ENCODE measurements around the gene CLN6. TPM values are rescaled to one million over a fixed set of nuclear protein-coding genes. Genes with fewer than 3 reads are reported as not detected.

Gene CLN6
- total and polyA plus RNA-seq, 12 donors = 5.8 to 14.2 (median 9.0) TPM

- WGBS, 2 donors = 94 to 96% methylated on average over 8 of the region's 8 CpGs
- H3K36me3 ChIP-seq = peaks cover 0 to 33% (median 13%) of the 10 kb centered on the region in 9 donors
- no peaks in the 10 kb centered on the region for H3K27me3 ChIP-seq
- intact Hi-C loops (cut with DNase I) = no loop called here
- ATAC-seq = no peak
- H3K9me3 ChIP-seq = no peaks in the 10 kb centered on the region
- TF ChIP-seq, protein P1, sequence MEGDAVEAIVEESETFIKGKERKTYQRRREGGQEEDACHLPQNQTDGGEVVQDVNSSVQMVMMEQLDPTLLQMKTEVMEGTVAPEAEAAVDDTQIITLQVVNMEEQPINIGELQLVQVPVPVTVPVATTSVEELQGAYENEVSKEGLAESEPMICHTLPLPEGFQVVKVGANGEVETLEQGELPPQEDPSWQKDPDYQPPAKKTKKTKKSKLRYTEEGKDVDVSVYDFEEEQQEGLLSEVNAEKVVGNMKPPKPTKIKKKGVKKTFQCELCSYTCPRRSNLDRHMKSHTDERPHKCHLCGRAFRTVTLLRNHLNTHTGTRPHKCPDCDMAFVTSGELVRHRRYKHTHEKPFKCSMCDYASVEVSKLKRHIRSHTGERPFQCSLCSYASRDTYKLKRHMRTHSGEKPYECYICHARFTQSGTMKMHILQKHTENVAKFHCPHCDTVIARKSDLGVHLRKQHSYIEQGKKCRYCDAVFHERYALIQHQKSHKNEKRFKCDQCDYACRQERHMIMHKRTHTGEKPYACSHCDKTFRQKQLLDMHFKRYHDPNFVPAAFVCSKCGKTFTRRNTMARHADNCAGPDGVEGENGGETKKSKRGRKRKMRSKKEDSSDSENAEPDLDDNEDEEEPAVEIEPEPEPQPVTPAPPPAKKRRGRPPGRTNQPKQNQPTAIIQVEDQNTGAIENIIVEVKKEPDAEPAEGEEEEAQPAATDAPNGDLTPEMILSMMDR (IDR thresholded peaks at IDR 0.05) = no peak
- no peak for DNase-seq
- peaks cover 0 to 53% (median 17%) of the 10 kb centered on the region in 9 donors for H3K4me1 ChIP-seq
- H3K4me3 ChIP-seq = no peak overlapping the region
- no peak overlapping the region for H3K27ac ChIP-seq
Measured at GRCh38 chr15:68197170-68197492, 32.4 kb downstream of the CLN6 start.

DNA sequence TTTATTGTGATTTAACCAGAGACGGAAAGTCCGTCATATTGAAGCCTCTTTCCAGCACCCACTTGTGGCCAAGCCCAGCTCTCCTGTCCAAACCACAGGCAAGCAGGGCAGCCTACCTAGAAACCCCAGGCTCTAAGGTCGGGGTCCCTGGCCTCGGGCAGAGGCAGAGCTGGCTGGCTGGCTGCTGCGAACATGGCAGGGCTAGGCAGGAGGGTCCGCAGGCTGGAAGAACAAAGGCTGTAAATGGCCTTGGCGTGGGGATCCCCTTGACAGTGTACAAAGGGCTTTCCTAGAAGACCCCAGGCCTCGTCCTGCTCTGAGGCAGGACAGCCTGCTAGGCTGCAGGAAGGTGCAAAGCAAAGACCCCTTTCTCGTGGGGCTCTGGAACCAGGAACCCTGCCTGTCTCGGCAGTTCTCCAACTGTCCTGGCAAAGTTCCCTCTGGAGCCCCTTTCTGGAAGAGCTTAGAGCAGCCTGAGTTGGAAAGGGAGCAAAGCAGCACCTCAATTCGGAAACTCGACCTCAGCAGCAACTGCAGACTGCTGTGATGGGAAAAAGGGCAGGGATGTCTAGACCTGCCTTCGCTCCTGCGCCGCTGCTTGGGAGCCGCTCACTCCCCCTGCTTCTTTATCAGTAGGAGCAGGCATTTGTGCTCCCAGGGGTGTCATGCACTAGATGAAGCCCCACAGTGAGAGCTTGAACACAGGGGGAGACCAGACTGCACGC is 32.9 kb downstream of the CLN6 start:
- intact Hi-C loops (cut with DNase I) = no loop called here
- Histone ChIP-seq H3K27ac (no peak overlapping the region), H3K36me3 (peaks cover 0 to 38% (median 14%) of the 10 kb centered on the region in 9 donors), H3K4me3 (no peak overlapping the region), H3K9me3 (no peaks in the 10 kb centered on the region), H3K4me1 (peaks cover 0 to 53% (median 17%) of the 10 kb centered on the region in 9 donors), H3K27me3 (no peaks in the 10 kb centered on the region)
- TF ChIP-seq, protein P1 (IDR thresholded peaks at IDR 0.05) = no peak
- DNase-seq = no peak
- ATAC-seq = no peak
- WGBS, 2 donors = 82 to 85% methylated on average over 17 of the region's 17 CpGs

DNA sequence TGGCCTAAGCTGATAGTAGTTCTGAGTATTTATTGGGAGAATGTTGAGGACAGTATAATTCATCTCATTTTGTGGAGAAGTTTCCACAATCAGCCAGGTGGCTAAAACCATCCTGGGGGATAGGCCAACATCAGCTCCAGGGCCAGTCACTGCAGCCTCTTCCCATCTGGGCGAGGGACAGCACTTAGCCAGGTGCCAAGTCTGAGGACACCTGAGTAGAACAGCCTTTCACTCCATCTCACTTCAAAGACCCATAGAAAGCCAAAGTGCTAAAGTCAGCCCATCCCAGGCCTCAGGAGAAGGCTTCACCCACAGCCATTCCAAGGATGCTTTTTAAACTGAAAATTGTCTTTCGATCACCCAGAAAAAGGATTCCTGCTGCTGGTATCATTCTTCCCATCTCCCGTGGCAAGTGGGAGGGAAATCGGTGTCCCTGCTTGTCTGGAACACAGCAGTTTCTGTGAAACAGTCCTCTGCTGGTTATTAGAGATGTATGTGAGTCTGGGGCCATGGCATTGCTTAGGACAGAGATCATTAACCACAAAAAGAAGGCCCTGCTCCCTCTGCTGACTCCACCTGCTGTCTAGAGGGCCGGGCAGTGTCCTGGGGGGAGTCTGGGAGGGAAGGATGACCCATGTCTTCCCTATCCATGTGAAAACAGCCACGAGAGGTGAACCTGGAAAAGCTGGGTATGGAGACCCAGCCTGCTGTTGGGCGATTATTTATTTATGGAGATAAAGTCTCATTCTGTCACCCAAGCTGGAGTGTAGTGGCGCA is 34.0 kb downstream of the CLN6 start:
- TF ChIP-seq, protein P1 (IDR thresholded peaks at IDR 0.05) = no peak
- H3K27me3 ChIP-seq = no peaks in the 10 kb centered on the region
- DNase-seq (no peak), ATAC-seq (no peak)
- intact Hi-C loops (cut with DNase I) = no loop called here
- H3K27ac ChIP-seq = no peak overlapping the region
- WGBS, 2 donors = 92 to 95% methylated on average over 8 of the region's 8 CpGs
- H3K4me1 ChIP-seq = peaks cover 0 to 45% (median 16%) of the 10 kb centered on the region in 9 donors
- H3K36me3 ChIP-seq = peaks cover 0 to 47% (median 14%) of the 10 kb centered on the region in 9 donors
- no peak overlapping the region for H3K4me3 ChIP-seq
- no peaks in the 10 kb centered on the region for H3K9me3 ChIP-seq

GRCh38 chr15:68192804-68193486 is 36.6 kb downstream of the CLN6 start:
- H3K27ac ChIP-seq = no peak overlapping the region
- 57 to 72% methylated on average over 5 of the region's 5 CpGs for WGBS, 2 donors
- ATAC-seq (peak; percentile 54 to 87 (median 77)), DNase-seq (peak in 1 of 2 donors; percentile 61)
- no peak overlapping the region for H3K4me3 ChIP-seq
- H3K27me3 ChIP-seq = no peaks in the 10 kb centered on the region
- TF ChIP-seq, protein P1 (IDR thresholded peaks at IDR 0.05) = no peak
- no peaks in the 10 kb centered on the region for H3K9me3 ChIP-seq
- H3K4me1 ChIP-seq = peaks cover 2 to 37% (median 13%) of the 10 kb centered on the region in 9 donors
- peaks cover 0 to 73% (median 14%) of the 10 kb centered on the region in 9 donors for H3K36me3 ChIP-seq
- intact Hi-C loops (cut with DNase I) = no loop called here

Data from heart right ventricle (tissue), 16 donors.